Measurements from ENCODE around the gene DDX39B. TPM values are rescaled to one million over a fixed set of nuclear protein-coding genes. Genes with fewer than 3 reads are reported as not detected.

DDX39B gene
- polyA plus RNA-seq, 3 donors, result 64.1 to 1,059 (median 67.8) TPM

DNA sequence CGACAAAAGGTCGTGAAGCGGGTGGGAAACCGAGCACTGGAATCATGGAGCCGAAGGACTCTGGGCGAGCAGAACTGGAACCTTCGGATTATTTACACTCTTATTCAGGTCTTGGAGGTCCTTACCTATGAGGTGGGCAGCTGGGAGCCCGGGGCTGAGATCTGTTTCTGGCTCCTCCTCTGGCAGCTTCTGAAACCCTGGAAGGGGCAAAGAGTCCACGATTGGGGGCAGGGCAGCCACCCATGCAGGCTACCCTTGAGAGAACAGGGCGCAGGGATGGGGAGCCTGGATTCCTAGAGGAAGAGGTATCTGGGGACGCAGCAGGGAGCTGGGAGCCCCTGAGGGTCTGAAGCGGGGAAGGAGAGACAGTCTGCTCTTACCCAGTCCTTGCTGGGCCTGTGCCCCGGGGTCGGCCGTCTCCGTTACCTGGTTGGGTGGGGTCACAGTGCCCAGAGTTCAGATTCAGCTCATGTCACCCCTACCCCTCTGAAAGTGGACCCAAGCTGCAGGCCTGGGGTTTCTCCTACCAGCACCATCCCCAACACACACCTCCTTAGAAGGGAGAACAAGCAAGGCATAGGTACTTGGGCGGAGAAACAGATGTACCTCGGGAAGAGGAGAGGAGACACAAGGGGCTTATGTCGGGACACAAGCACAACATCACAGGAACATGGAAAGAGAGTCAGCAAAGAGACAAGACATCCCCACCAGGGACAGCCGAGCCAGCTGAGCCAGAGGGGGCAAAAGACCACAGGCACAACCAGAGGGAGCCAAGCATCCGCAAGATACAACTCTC lies 39.8 kb upstream of the DDX39B start:
- peaks cover 23 to 31% of the 10 kb centered on the region in 2 donors for H3K36me3 Mint-ChIP-seq
- H3K27me3 ChIP-seq (ENCODE audit: control insufficient read depth in 2 of 2, insufficient read depth in 2 of 2, low read length in 2 of 2), result no peaks in the 10 kb centered on the region
- H3K4me3 Mint-ChIP-seq, result peak overlapping the region; percentile 95 to 99
- no peaks in the 10 kb centered on the region for H3K9me3 ChIP-seq (replicated peaks in 1 of 2; ENCODE audit: control insufficient read depth in 1 of 2, insufficient read depth in 1 of 2, low read length in 2 of 2)
- H4K20me1 ChIP-seq (ENCODE audit: insufficient read depth, low read length), result peaks cover 28% of the 10 kb centered on the region
- H2AFZ ChIP-seq (ENCODE audit: insufficient read depth, low read depth, low read length, poor library complexity, severe bottlenecking), result peak overlapping the region; percentile 88
- peak overlapping the region; percentile 86 to 96 (median 92) for H3K27ac Mint-ChIP-seq
- WGBS (ENCODE audit: insufficient coverage), result 10% methylated on average over 14 of the region's 21 CpGs
- peaks cover 0 to 5% (median 0%) of the 10 kb centered on the region in 7 donors for H3K9me3 Mint-ChIP-seq
- peaks cover 61% of the 10 kb centered on the region for H3K79me2 ChIP-seq (ENCODE audit: insufficient read depth, low read length)
- TF ChIP-seq, protein P1, sequence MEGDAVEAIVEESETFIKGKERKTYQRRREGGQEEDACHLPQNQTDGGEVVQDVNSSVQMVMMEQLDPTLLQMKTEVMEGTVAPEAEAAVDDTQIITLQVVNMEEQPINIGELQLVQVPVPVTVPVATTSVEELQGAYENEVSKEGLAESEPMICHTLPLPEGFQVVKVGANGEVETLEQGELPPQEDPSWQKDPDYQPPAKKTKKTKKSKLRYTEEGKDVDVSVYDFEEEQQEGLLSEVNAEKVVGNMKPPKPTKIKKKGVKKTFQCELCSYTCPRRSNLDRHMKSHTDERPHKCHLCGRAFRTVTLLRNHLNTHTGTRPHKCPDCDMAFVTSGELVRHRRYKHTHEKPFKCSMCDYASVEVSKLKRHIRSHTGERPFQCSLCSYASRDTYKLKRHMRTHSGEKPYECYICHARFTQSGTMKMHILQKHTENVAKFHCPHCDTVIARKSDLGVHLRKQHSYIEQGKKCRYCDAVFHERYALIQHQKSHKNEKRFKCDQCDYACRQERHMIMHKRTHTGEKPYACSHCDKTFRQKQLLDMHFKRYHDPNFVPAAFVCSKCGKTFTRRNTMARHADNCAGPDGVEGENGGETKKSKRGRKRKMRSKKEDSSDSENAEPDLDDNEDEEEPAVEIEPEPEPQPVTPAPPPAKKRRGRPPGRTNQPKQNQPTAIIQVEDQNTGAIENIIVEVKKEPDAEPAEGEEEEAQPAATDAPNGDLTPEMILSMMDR (IDR thresholded peaks at IDR 0.05), result no peak
- peaks cover 82 to 94% of the 10 kb centered on the region in 2 donors for H3K4me1 ChIP-seq (ENCODE audit: control insufficient read depth in 1 of 2, insufficient read depth in 2 of 2, low read length in 2 of 2)
- H3K9ac ChIP-seq (ENCODE audit: insufficient read depth, low read length, poor library complexity, severe bottlenecking), result peak overlapping the region; percentile 71
- intact Hi-C loops (cut with micrococcal nuclease), result loop anchor here in 1 of 2 donors (2.0 kb wide), 1 partner anchor 15 kb away; no protein-coding TSS in a partner anchor
- peak overlapping the region; percentile 83 to 94 (median 84) for H3K4me3 ChIP-seq (replicated peaks in 1 of 3; ENCODE audit: low read depth in 2 of 3, low read length in 3 of 3)
- peaks cover 87% of the 10 kb centered on the region for H3K4me1 Mint-ChIP-seq
- H3K4me2 ChIP-seq (replicated peaks; ENCODE audit: extremely low read depth, low read length, poor library complexity, severe bottlenecking), result peak overlapping the region; percentile 98
- peaks cover 0 to 1% (median 1%) of the 10 kb centered on the region in 3 donors for H3K27me3 Mint-ChIP-seq (ENCODE audit: low read depth in 3 of 3)
- DNase-seq, result peak in 1 of 3 donors; percentile 11
- H3K27ac ChIP-seq (ENCODE audit: low read depth in 1 of 2, low read length in 2 of 2), result peak overlapping the region; percentile 66 to 75
- H3K36me3 ChIP-seq (replicated peaks in 1 of 2; ENCODE audit: control insufficient read depth in 1 of 2, insufficient read depth in 2 of 2, low read length in 2 of 2), result peaks cover 18 to 24% of the 10 kb centered on the region in 2 donors

DNA sequence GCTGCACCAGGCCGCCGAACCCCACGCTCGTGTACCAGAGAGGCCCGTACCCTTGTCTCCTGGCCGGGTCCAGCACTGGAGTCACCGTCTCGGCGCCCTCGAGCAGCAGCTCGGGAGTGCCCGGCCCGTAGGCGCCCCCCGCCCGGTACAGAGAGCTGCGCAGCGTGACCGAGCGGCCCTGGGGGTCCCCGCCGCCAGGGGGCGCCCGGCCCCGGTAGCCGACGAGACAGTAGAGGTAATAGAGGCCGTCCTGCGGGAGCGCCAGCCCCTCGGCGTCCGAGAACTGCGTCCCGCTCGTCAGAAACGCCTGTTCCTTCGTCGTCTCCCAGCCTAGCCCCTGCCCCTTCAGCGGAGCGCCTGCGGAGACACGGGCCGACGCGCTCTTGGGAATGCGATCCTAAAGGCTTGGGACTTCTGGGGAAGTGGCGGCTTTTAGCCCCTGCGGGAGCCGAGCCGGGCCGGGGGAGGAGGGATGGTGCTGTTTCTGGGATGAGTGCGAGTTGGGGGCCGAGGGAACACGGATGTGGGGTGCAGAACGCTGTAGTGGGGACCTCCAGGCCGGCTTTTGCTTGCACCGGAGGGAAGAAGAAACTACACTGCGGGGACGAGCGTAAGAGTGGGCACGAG lies 39.1 kb upstream of the DDX39B start:
- peaks cover 88% of the 10 kb centered on the region for H3K4me1 Mint-ChIP-seq
- H3K79me2 ChIP-seq (ENCODE audit: insufficient read depth, low read length), result peaks cover 67% of the 10 kb centered on the region
- no peaks in the 10 kb centered on the region for H3K27me3 ChIP-seq (ENCODE audit: control insufficient read depth in 2 of 2, insufficient read depth in 2 of 2, low read length in 2 of 2)
- peaks cover 83 to 94% of the 10 kb centered on the region in 2 donors for H3K4me1 ChIP-seq (ENCODE audit: control insufficient read depth in 1 of 2, insufficient read depth in 2 of 2, low read length in 2 of 2)
- H3K27ac Mint-ChIP-seq, result peak overlapping the region; percentile 86 to 96 (median 93)
- H3K36me3 ChIP-seq (replicated peaks in 1 of 2; ENCODE audit: control insufficient read depth in 1 of 2, insufficient read depth in 2 of 2, low read length in 2 of 2), result peaks cover 18 to 25% of the 10 kb centered on the region in 2 donors
- peak; percentile 77 to 83 (median 79) for DNase-seq
- H3K4me2 ChIP-seq (replicated peaks; ENCODE audit: extremely low read depth, low read length, poor library complexity, severe bottlenecking), result peak overlapping the region; percentile 98
- H3K27me3 Mint-ChIP-seq (ENCODE audit: low read depth in 3 of 3), result peaks cover 0 to 1% (median 1%) of the 10 kb centered on the region in 3 donors
- peaks cover 36% of the 10 kb centered on the region for H4K20me1 ChIP-seq (ENCODE audit: insufficient read depth, low read length)
- peaks cover 0 to 5% (median 0%) of the 10 kb centered on the region in 7 donors for H3K9me3 Mint-ChIP-seq
- H3K4me3 ChIP-seq (replicated peaks in 1 of 3; ENCODE audit: low read depth in 2 of 3, low read length in 3 of 3), result peak overlapping the region; percentile 83 to 94 (median 84)
- intact Hi-C loops (cut with micrococcal nuclease), result loop anchor here in 1 of 2 donors (2.0 kb wide), 1 partner anchor 16 kb away; no protein-coding TSS in a partner anchor
- TF ChIP-seq, protein P1 (IDR thresholded peaks at IDR 0.05), result peak; percentile 97
- peak overlapping the region; percentile 66 to 75 for H3K27ac ChIP-seq (ENCODE audit: low read depth in 1 of 2, low read length in 2 of 2)
- under 1% methylated on average over 56 of the region's 62 CpGs for WGBS (ENCODE audit: insufficient coverage)
- H3K9ac ChIP-seq (ENCODE audit: insufficient read depth, low read length, poor library complexity, severe bottlenecking), result peak overlapping the region; percentile 71
- peak overlapping the region; percentile 95 to 99 for H3K4me3 Mint-ChIP-seq
- no peaks in the 10 kb centered on the region for H3K9me3 ChIP-seq (replicated peaks in 1 of 2; ENCODE audit: control insufficient read depth in 1 of 2, insufficient read depth in 1 of 2, low read length in 2 of 2)
- H3K36me3 Mint-ChIP-seq, result peaks cover 30 to 36% of the 10 kb centered on the region in 2 donors
- H2AFZ ChIP-seq (ENCODE audit: insufficient read depth, low read depth, low read length, poor library complexity, severe bottlenecking), result peak overlapping the region; percentile 88

Data from CD14-positive monocyte (primary cell).